ENCODE data around the gene PDCD7. TPM values are rescaled to one million over a fixed set of nuclear protein-coding genes. Genes with fewer than 3 reads are reported as not detected.

PDCD7 gene
- polyA plus RNA-seq, 1 of the 3 experiments (the other 2 are of a cell fraction), result 15.3 TPM

DNA sequence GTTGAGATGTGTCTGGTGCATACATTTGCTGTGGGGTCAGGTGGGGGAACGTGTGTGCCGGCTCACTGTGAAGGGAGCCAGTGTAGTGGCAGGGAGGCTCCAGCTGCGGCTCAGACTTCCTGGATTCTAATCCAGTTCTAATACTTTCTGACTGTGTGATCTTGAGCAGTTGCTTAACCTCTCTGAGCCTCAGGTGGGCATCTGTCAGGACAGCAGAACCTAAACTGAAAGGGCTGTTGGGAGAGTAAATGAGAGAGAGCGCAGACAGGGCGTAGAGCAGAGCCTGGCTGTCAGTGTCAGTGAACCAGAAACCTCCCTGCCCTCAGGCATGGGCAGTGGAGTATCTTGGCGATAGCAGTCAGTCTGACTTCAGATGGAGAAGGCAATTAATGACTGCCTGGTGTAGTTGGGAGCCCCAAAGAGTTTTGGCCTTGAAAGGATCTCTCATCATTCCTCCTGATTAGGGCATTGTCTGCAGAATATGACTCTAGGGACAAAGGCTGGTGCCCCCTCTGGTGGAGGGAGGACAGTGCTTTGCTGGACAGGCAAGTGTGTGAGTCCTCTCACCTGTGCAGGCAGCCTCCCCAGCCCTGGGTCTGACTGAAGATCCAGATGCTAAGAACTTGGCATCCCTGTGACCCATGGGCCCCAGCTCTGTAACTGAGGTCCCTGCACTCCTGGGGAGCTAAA lies 47.5 kb downstream of the PDCD7 start (continued):
- TF ChIP-seq SMC3 (IDR thresholded peaks at IDR 0.05; ENCODE audit: low read depth, low read length) (peak; percentile 37; the same call in 1 of the 2 replicates), RXRA (IDR thresholded peaks at IDR 0.05; ENCODE audit: borderline replicate concordance, low read depth) (no peak), YY1 (IDR thresholded peaks at IDR 0.05; ENCODE audit: low read depth) (no peak)

DNA sequence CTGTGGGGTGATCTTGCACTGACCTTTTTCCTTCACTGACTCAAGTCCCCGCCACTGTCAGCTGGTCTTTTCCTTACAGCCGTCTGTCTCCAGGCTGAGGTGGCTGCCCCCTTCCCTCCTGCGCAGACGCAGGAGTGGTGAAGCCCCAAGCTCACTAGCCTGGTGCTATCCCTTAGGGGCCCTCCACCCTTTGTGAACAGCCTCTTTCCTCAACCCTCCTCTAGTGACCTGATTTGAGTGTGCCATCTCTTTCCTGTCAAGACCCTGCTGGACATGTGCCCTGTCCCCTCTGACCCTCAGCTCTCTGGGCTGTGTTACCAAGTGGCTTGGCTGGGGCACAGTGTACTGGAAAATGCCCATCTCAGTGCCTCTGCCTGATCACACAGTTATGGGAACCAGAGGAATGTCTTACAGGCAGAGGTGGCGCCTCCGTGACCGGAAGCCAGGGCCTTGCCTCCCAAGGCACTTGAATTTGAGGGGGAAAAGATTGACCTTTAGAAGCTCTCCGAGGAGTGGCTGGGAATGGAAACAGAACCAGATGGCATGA lies 48.3 kb downstream of the PDCD7 start:
- H3F3A ChIP-seq (replicated peaks; ENCODE audit: insufficient read depth), result no peaks in the 10 kb centered on the region
- no peak overlapping the region for H3K4me3 ChIP-seq (ENCODE audit: low read depth in 2 of 2, low read length in 1 of 2)
- H3K4me2 ChIP-seq, result no peak overlapping the region
- peaks cover 0 to 35% of the 10 kb centered on the region in 2 experiments; a peak in 1 of 4 replicates for H3K4me1 ChIP-seq (ENCODE audit: control insufficient read depth in 1 of 2, insufficient read depth in 2 of 2, low read depth in 1 of 2, low read length in 1 of 2)
- no peaks in the 10 kb centered on the region for H3K36me3 ChIP-seq (replicated peaks in 1 of 2; ENCODE audit: control insufficient read depth in 1 of 2, insufficient read depth in 2 of 2, low read length in 1 of 2)
- H3K27me3 ChIP-seq (ENCODE audit: insufficient read depth), result no peaks in the 10 kb centered on the region
- ChIA-PET CTCF (interaction anchor here (0.9 to 8.3 kb wide), 11 partner anchors 9 to 354 kb away, joined by 3 to 99 read pairs (median 4); partner anchors contain the start of gene UBAP1L), POLR2A (interaction anchor here (0.6 kb wide), 1 partner anchor 253 kb away, joined by 4 read pairs; no protein-coding TSS in a partner anchor)
- no peaks in the 10 kb centered on the region for H3K9me3 ChIP-seq
- no peak for DNase-seq
- H2AFZ ChIP-seq (ENCODE audit: low read depth), result no peak overlapping the region
- TF ChIP-seq FOXJ3 (CRISPR knock-in tag; IDR thresholded peaks at IDR 0.05) (no peak), SIN3A (IDR thresholded peaks at IDR 0.05; ENCODE audit: borderline replicate concordance, low read depth, low read length) (no peak), MEF2A (IDR thresholded peaks at IDR 0.05; ENCODE audit: borderline replicate concordance, low read depth) (no peak), SMC3 (IDR thresholded peaks at IDR 0.05; ENCODE audit: low read depth, low read length) (no peak), FOXM1 (IDR thresholded peaks at IDR 0.05; ENCODE audit: low read depth) (no peak), NFIC (IDR thresholded peaks at IDR 0.05; ENCODE audit: borderline replicate concordance) (no peak), TEAD4 (IDR thresholded peaks at IDR 0.05; ENCODE audit: borderline replicate concordance, insufficient read depth) (no peak), EP300 (IDR thresholded peaks at IDR 0.05; ENCODE audit: borderline replicate concordance in 1 of 2, low read depth in 1 of 2, low read length in 1 of 2) (no peak), FOSL2 (IDR thresholded peaks at IDR 0.05; ENCODE audit: borderline replicate concordance, low read depth) (no peak), TCF12 (IDR thresholded peaks at IDR 0.05) (no peak), NRF1 (IDR thresholded peaks at IDR 0.05; ENCODE audit: low read depth, low read length) (no peak)
- TF ChIP-seq, protein P1, sequence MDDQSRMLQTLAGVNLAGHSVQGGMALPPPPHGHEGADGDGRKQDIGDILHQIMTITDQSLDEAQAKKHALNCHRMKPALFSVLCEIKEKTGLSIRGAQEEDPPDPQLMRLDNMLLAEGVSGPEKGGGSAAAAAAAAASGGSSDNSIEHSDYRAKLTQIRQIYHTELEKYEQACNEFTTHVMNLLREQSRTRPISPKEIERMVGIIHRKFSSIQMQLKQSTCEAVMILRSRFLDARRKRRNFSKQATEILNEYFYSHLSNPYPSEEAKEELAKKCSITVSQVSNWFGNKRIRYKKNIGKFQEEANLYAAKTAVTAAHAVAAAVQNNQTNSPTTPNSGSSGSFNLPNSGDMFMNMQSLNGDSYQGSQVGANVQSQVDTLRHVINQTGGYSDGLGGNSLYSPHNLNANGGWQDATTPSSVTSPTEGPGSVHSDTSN (IDR thresholded peaks at IDR 0.05), result no peak
- TF ChIP-seq, protein P2, sequence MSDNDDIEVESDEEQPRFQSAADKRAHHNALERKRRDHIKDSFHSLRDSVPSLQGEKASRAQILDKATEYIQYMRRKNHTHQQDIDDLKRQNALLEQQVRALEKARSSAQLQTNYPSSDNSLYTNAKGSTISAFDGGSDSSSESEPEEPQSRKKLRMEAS (IDR thresholded peaks at IDR 0.05; ENCODE audit: low read depth), result no peak
- TF ChIP-seq, protein P3, sequence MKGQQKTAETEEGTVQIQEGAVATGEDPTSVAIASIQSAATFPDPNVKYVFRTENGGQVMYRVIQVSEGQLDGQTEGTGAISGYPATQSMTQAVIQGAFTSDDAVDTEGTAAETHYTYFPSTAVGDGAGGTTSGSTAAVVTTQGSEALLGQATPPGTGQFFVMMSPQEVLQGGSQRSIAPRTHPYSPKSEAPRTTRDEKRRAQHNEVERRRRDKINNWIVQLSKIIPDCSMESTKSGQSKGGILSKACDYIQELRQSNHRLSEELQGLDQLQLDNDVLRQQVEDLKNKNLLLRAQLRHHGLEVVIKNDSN (IDR thresholded peaks at IDR 0.05; ENCODE audit: borderline replicate concordance, low read depth), result no peak
- TF ChIP-seq, protein P4, sequence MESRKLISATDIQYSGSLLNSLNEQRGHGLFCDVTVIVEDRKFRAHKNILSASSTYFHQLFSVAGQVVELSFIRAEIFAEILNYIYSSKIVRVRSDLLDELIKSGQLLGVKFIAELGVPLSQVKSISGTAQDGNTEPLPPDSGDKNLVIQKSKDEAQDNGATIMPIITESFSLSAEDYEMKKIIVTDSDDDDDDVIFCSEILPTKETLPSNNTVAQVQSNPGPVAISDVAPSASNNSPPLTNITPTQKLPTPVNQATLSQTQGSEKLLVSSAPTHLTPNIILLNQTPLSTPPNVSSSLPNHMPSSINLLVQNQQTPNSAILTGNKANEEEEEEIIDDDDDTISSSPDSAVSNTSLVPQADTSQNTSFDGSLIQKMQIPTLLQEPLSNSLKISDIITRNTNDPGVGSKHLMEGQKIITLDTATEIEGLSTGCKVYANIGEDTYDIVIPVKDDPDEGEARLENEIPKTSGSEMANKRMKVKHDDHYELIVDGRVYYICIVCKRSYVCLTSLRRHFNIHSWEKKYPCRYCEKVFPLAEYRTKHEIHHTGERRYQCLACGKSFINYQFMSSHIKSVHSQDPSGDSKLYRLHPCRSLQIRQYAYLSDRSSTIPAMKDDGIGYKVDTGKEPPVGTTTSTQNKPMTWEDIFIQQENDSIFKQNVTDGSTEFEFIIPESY (IDR thresholded peaks at IDR 0.05; ENCODE audit: borderline replicate concordance, low read depth), result no peak
- TF ChIP-seq, protein P5, sequence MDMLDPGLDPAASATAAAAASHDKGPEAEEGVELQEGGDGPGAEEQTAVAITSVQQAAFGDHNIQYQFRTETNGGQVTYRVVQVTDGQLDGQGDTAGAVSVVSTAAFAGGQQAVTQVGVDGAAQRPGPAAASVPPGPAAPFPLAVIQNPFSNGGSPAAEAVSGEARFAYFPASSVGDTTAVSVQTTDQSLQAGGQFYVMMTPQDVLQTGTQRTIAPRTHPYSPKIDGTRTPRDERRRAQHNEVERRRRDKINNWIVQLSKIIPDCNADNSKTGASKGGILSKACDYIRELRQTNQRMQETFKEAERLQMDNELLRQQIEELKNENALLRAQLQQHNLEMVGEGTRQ (IDR thresholded peaks at IDR 0.05; ENCODE audit: borderline replicate concordance, low read depth, low read length), result no peak
- WGBS (ENCODE audit: low lambda C conversion rate), result 90% methylated on average over 8 of the region's 8 CpGs
- no peaks in the 10 kb centered on the region for H3K79me2 ChIP-seq (ENCODE audit: insufficient read depth)
- no peak overlapping the region for H3K9ac ChIP-seq
- H3K9me2 ChIP-seq, result no peaks in the 10 kb centered on the region
- H3K27ac ChIP-seq (ENCODE audit: low read depth in 2 of 2, low read length in 1 of 2), result no peak overlapping the region
- H4K20me1 ChIP-seq (ENCODE audit: insufficient read depth), result no peaks in the 10 kb centered on the region
